HepG2 (cell line): ENCODE data around the gene DDAH1. TPM values are rescaled to one million over a fixed set of nuclear protein-coding genes. Genes with fewer than 3 reads are reported as not detected.
A peak's percentile ranks its signal among the peaks of the same experiment; 100 is the strongest.

ENCODE experiments used
- BATF2 ChIP-seq: sonication (generic); formaldehyde crosslinking; IDR thresholded peaks from 2 replicates; pipeline ENCODE4 v1.8.0; 2022; ENCODE audit warnings: mild to moderate bottlenecking, missing genetic modification reagents, moderate library complexity
- CREB1 ChIP-seq, 2 experiments: fragments of 450-650 bp in 1 of 2; IDR thresholded peaks; 2 replicates each; pipeline ENCODE4 v1.6.1; 2016 to 2017; ENCODE audit warnings: control low read depth in 1 of 2, mild to moderate bottlenecking in 1 of 2, missing compliant biosample characterization in 1 of 2, missing genetic modification characterization in 1 of 2
- DMTF1 ChIP-seq: sonication (generic); formaldehyde crosslinking; IDR thresholded peaks from 2 replicates; pipeline ENCODE4 v1.4.0; 2020; ENCODE audit warnings: mild to moderate bottlenecking, missing genetic modification reagents
- FOXK1 ChIP-seq: sonication (generic); formaldehyde crosslinking; IDR thresholded peaks from 2 replicates; pipeline ENCODE4 v1.4.0; 2020; ENCODE audit warnings: low read depth, missing genetic modification reagents, borderline replicate concordance
- GFI1 ChIP-seq: sonication (generic); formaldehyde crosslinking; IDR thresholded peaks from 2 replicates; pipeline ENCODE4 v1.5.0; 2020; ENCODE audit warnings: missing genetic modification reagents, mild to moderate bottlenecking, borderline replicate concordance
- GPBP1L1 ChIP-seq: sonication (generic); formaldehyde crosslinking; IDR thresholded peaks from 2 replicates; pipeline ENCODE4 v1.5.0; 2020; ENCODE audit warnings: mild to moderate bottlenecking, missing genetic modification reagents
- HMGA1 ChIP-seq: sonication (generic); formaldehyde crosslinking; conservative IDR thresholded peaks from 2 replicates; pipeline ENCODE4 v1.4.0; 2020; ENCODE audit warnings: missing genetic modification reagents
- MYNN ChIP-seq: sonication (generic); formaldehyde crosslinking; IDR thresholded peaks from 2 replicates; pipeline ENCODE4 v1.4.0; 2020; ENCODE audit warnings: mild to moderate bottlenecking, low read depth, missing genetic modification reagents
- NFE2 ChIP-seq: sonication (generic); formaldehyde crosslinking; IDR thresholded peaks from 2 replicates; pipeline ENCODE4 v1.4.0; 2020; ENCODE audit warnings: missing genetic modification reagents
- NFYB ChIP-seq: sonication (generic); formaldehyde crosslinking; IDR thresholded peaks from 2 replicates; pipeline ENCODE4 v1.4.0; 2020; ENCODE audit warnings: missing genetic modification reagents
- PHB2 ChIP-seq: fragments of 450-650 bp; IDR thresholded peaks from 2 replicates; pipeline ENCODE4 v1.6.1; 2018; ENCODE audit not compliant: partially characterized antibody
- POLR2AphosphoS2 ChIP-seq: IDR thresholded peaks from 2 replicates; pipeline ENCODE4 v1.6.1; 2011; ENCODE audit warnings: low read depth, low read length, improper control_type of control experiment
- RNF2 ChIP-seq: fragments of 450-650 bp; conservative IDR thresholded peaks from 2 replicates; pipeline ENCODE4 v1.6.1; 2016; ENCODE audit warnings: low read depth
- SUZ12 ChIP-seq: fragments of 150-350 bp; IDR thresholded peaks from 2 replicates; pipeline ENCODE4 v1.6.1; 2014; ENCODE audit warnings: low read depth, low read length
- ZIK1 ChIP-seq: sonication (generic); formaldehyde crosslinking; IDR thresholded peaks from 2 replicates; pipeline ENCODE4 v1.5.0; 2020; ENCODE audit warnings: mild to moderate bottlenecking, low read depth, missing genetic modification reagents, borderline replicate concordance
- ZNF296 ChIP-seq: sonication (generic); formaldehyde crosslinking; conservative IDR thresholded peaks from 2 replicates; pipeline ENCODE4 v1.5.0; 2020; ENCODE audit warnings: mild to moderate bottlenecking, missing genetic modification reagents
- ZNF354B ChIP-seq: sonication (generic); formaldehyde crosslinking; IDR thresholded peaks from 2 replicates; pipeline ENCODE4 v1.8.0; 2022; ENCODE audit warnings: mild to moderate bottlenecking, missing genetic modification reagents
- ZNF414 ChIP-seq: sonication (generic); formaldehyde crosslinking; IDR thresholded peaks from 2 replicates; pipeline ENCODE4 v1.5.0; 2020; ENCODE audit warnings: missing genetic modification reagents
- ZNF512B ChIP-seq: sonication (generic); formaldehyde crosslinking; IDR thresholded peaks from 2 replicates; pipeline ENCODE4 v1.5.1; 2020; ENCODE audit warnings: missing genetic modification reagents, mild to moderate bottlenecking, borderline replicate concordance
- ZNF652 ChIP-seq: IDR thresholded peaks from 2 replicates; pipeline ENCODE4 v1.6.1; 2016; ENCODE audit warnings: low read depth, borderline replicate concordance
- ZNF7 ChIP-seq: IDR thresholded peaks from 2 replicates; pipeline ENCODE4 v1.6.1; 2016; ENCODE audit warnings: missing biosample characterization, missing genetic modification reagents
- ZNF780A ChIP-seq: sonication (generic); formaldehyde crosslinking; IDR thresholded peaks from 2 replicates; pipeline ENCODE4 v1.8.0; 2022; ENCODE audit warnings: mild to moderate bottlenecking, missing genetic modification reagents, moderate library complexity
- polyA plus RNA-seq, 8 experiments: library from polyadenylated mRNA; depleted of rRNA in 3 of 8; stranded (reverse) in 7 of 8; unstranded in 1 of 8; fragments of >200 nt; fragmentation: Illumina TruSeq in 4 of 8; extraction: Trizol in 4 of 8; gene quantifications; 2 replicates each; pipeline versions ENCODE4 v1.2.1 to v1.2.3, GENCODE V29; 2011 to 2016; ENCODE audit warnings: low read depth in 4 of 8, missing spikeins in 1 of 8, mixed read lengths in 1 of 8; ENCODE audit not compliant: insufficient read depth in 1 of 8
- total RNA-seq, 5 experiments: library from RNA; depleted of rRNA; stranded (reverse); fragments of >200 nt; fragmentation: Illumina TruSeq; extraction: Trizol; gene quantifications; 2 replicates each; pipeline ENCODE4 v1.2.3, GENCODE V29; 2016; ENCODE audit warnings: low read depth in 1 of 5

DDAH1 gene
- total and polyA plus RNA-seq, 2 of the 13 experiments (the other 11 are each of a cell fraction or from before 2014, with no cell fraction given): 39.7 to 64.4 TPM

- TF ChIP-seq PHB2: no peak
- no peak for TF ChIP-seq MYNN
- no peak for TF ChIP-seq GFI1 (CRISPR knock-in tag)
- TF ChIP-seq FOXK1 (CRISPR knock-in tag): no peak
- no peak for TF ChIP-seq ZNF652
- no peak for TF ChIP-seq NFE2 (CRISPR knock-in tag)
- TF ChIP-seq ZNF354B (CRISPR knock-in tag): no peak
- TF ChIP-seq HMGA1 (CRISPR knock-in tag): no peak
- TF ChIP-seq NFYB: no peak
- TF ChIP-seq RNF2: no peak
- TF ChIP-seq DMTF1: no peak
- no peak for TF ChIP-seq ZIK1 (CRISPR knock-in tag)
- TF ChIP-seq GPBP1L1 (CRISPR knock-in tag): no peak
- TF ChIP-seq ZNF296 (CRISPR knock-in tag): no peak
- 0 out of 2 replicates have a peak, but pooled peaks have one; percentile 36 for TF ChIP-seq ZNF780A
- TF ChIP-seq POLR2AphosphoS2: no peak
- no peak for TF ChIP-seq SUZ12
- TF ChIP-seq BATF2 (CRISPR knock-in tag): no peak
- TF ChIP-seq ZNF512B: peak; percentile 77; the same call in 1 of the 2 replicates
- no peak for TF ChIP-seq ZNF7 (CRISPR knock-in tag)
- 0 out of 2 replicates have a peak, but pooled peaks have one; percentile 52 for TF ChIP-seq ZNF414
- TF ChIP-seq CREB1 (IDR thresholded peaks at IDR 0.05): no peak
- TF ChIP-seq CREB1 (CRISPR knock-in tag; IDR thresholded peaks at IDR 0.05): peak; percentile 58
Observed at GRCh38 chr1:85307987-85308832, 156.7 kb downstream of the DDAH1 start (continued).
